HS-5 (cell line): ENCODE measurements around the gene ATF6.
"Not testable (repeated sequence)": the region's sequence is repeated elsewhere in the genome, so short reads cannot be mapped to it uniquely, and the experiment has no call there.

ENCODE experiments used
- DNase-seq: peaks from one replicate; pipeline ENCODE4 v3.0.0-alpha.2; 2012; ENCODE audit warnings: low read depth

Gene ATF6

DNA sequence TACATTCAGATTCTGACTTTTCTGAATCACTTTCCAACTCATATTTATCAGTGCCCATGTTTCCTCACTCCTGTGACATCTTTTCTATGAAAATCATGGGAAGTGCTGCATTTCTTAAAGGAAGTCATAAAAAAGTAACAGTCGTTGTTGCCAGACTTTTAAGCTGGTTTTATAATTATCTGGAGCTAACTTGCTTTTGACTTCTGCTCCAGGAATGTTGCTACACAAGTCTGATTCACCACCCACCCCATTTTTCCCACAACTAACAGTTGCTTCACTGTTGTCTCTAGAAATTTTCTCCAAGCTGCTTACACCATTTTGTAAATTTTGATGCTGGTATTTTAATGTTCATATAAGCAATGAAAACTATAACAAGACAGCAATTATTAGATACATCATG lies 32.6 kb upstream of the ATF6 start:
- DNase-seq, result peak; percentile 85

GRCh38 chr1:161735837-161736236 lies 30.3 kb upstream of the ATF6 start:
- DNase-seq, result no peak

DNA sequence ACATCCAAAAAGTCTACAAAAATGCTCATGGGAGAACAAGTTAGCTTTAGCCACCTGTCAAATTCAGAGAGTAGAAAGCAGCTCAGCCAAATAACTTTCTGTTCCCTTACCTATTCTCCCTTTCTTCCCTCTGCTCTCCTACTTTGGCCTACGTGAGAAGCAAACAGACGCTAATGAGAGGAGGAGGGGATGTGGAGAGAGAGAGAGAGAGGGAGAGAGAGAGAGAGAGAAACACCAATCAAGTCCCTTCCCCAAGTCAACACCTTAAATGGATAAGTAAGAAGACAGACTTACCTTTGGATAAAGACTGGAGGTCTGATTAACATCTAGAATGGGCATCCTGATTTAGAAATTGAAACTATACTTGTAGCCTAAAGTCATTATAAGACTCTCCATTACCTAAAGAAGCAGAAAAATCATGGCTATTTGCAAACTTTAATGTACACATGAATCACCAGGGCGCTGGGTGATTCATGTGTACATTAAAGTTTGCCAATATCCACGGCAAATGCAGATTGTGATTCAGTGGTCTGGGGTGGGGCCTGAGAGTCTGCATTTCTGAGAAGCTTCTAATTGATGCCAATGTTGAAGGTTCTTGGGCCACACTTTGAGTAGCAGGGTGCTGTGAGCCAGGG lies 29.7 kb upstream of the ATF6 start:
- peak; percentile 36 for DNase-seq

GRCh38 chr1:161737625-161738024 lies 28.5 kb upstream of the ATF6 start:
- no peak for DNase-seq

- peak; percentile 77 for DNase-seq
Observed at GRCh38 chr1:161738627-161739287, 27.4 kb upstream of the ATF6 start.

GRCh38 chr1:161739865-161740566 lies 26.1 kb upstream of the ATF6 start:
- DNase-seq, result no peak

GRCh38 chr1:161740921-161741320 lies 25.2 kb upstream of the ATF6 start:
- DNase-seq, result no peak

DNA sequence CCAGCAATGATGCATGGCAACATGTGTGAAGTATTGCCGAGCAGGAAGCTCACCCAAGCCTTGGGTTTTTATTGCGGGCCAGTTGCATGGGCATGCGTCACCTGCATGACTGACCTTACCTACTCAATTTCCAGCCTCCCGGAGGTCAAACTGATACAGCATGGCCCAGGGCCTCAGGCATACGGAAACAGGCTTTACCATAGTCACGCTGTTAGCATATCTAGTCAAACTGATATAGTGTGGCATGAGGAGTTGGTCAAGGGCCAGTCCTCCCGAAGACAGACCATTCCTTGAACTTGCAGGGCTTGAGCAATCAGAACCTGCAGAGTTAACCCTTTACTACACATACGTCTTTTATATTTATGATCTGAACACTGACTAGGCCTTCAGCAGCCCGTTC lies 22.9 kb upstream of the ATF6 start:
- DNase-seq, result no peak

GRCh38 chr1:161747801-161748200 lies 18.3 kb upstream of the ATF6 start:
- DNase-seq, result no peak

DNA sequence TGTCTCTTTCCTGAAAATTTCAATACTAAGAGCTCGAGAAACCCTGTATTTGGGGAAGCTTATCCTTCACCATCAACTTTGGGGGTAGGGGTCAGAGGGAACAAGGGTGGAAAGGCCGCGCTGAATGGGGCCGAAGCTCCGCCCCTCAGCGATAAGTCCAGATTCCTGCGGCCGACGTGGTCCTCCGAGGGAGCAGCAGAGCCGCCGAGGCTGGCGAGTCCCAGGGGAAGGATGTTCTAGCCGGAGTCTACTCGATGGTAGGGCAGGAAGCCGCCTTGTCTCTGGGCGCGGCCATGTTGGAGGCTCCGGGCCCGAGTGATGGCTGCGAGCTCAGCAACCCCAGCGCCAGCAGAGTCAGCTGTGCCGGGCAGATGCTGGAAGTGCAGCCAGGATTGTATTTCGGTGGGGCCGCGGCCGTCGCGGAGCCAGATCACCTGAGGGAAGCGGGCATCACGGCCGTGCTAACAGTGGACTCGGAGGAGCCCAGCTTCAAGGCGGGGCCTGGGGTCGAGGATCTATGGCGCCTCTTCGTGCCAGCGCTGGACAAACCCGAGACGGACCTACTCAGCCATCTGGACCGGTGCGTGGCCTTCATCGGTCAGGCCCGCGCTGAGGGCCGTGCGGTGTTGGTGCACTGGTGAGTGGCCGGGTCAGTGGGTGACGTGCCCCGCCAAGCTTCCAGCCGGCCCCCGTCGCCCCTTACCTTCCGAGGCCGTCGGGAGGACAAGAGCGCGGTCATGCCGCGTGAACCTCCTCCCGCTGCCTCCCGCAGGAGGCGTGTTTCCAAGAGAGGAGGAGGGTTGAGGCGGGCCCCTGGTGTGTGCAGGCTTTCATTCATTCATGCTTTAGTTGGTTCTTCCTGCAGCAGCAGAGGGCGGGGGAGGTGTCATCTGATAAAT lies 16.4 kb upstream of the ATF6 start, which contains the start of gene DUSP12:
Gene DUSP12, plus strand, starts transcription at position 278 of the 899 bp plus-strand sequence. Its CDS starts 16 bp downstream, at position 294.
- DNase-seq, result peak; percentile 84

GRCh38 chr1:161763522-161764098 lies 2.5 kb upstream of the ATF6 start:
- DNase-seq, result no peak

GRCh38 chr1:161768461-161768860 lies 2.3 kb downstream of the ATF6 start:
- no peak for DNase-seq

DNA sequence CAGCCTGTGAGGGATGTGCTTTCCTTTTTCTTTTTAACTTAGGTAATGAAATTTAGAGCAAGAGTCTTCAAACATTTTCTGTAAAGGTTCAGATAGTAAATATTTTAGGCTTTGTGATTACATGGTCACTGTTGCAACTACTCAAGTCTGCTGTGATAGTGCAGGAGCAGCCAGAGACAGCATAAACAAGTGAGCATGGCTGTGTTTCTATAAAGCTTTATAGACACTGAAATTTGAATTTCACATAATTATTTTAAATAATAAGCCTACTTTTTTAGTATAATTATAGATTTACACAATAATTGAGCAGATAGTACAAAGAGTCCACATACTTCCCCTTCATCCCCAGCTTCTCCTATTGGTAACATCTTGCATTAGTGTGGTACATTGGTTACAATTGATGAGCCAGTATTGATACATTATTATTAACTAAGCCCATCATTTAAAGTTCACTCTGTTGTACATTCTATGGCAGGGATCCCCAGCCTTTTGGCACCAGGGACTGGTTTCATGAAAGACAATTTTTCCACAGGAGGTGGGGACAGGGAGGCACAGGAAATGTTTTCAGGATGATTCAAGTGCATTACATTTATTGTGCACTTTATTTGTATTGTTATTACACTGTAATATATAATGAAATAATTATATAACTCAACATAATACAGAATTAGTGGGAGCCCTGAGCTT lies 3.0 kb downstream of the ATF6 start:
- DNase-seq, result no peak

- not testable (repeated sequence) for DNase-seq
Observed at GRCh38 chr1:161769673-161770045, 3.5 kb downstream of the ATF6 start.

GRCh38 chr1:161770250-161770649 lies 4.1 kb downstream of the ATF6 start:
- DNase-seq, result no peak

GRCh38 chr1:161771161-161771560 lies 5.0 kb downstream of the ATF6 start:
- DNase-seq, result no peak

GRCh38 chr1:161771973-161772372 lies 5.9 kb downstream of the ATF6 start:
- DNase-seq, result no peak

DNA sequence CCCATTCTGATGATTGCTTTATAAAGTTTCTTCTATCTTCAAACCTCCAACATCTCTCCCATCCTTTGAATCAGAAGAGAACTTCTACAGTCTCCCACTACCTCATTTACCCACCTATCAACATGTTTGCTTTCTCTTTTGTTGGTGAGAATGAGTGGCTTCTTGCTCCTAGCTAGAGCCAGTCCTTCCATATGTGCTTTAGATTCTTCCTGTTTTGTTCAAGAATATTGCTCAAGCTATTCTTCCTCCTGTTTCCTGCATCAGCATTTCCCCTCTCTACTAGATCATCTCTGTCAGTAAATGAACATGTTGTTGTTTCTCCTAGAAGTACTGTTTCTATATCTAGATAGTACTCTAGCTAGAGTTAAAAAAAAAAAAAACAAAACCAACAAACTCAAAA lies 6.3 kb downstream of the ATF6 start:
- no peak for DNase-seq

DNA sequence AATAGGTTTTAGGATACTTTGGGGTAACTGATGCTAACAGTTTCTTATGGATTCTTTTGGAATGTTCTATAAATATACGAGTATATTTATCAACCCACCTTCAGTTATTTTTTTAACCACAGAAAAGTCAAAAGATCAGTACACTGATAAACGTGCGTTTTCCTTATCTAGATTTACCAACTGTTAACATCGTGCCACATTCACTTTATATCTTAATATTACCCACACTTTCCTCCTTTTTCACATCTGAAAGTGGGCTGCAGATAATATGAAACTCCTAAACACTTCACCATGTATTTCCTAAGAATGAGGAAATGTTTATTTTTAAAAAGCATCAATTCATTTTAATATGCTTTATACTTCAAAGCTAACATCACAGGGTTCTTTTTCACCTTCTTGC lies 7.7 kb downstream of the ATF6 start:
- DNase-seq, result no peak

DNA sequence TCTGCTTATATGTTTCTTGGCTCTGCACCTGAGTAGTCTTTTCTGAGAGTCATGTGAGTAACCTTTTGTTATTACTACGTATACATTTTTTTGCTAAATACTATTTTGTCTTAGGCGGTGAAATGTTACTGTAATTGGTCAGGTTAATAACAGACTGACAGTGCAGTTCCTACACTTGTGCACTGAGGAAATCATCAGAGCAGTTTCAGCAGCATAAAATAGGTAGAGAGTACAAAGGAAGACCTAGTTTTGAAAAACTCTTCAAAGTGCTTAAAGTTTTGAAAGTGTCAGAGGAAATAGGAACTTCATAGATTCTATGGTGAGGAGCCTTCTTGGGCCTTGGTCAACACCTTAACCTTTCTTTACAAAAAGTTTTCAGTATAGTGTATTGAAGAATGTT lies 11.1 kb downstream of the ATF6 start:
- no peak for DNase-seq

GRCh38 chr1:161778522-161778921 lies 12.4 kb downstream of the ATF6 start:
- DNase-seq, result no peak
